T-cell (primary cell): ENCODE data around the gene EIF2S1. TPM values are rescaled to one million over a fixed set of nuclear protein-coding genes. Genes with fewer than 3 reads are reported as not detected.
A peak's percentile ranks its signal among the peaks of the same experiment; 100 is the strongest.

Experiments used
- ATAC-seq, 4 experiments: fragments of 200-7000 bp in 3 of 4; fragments of 150-1000 bp in 1 of 4; cut with Tn5 transposase; replicated peaks in 1 of 4; 1 replicate in 3 of 4; 2 replicates in 1 of 4; pipeline ENCODE4 v1.10.0; 2021; ENCODE audit warnings: moderate library complexity in 3 of 4, mild to moderate bottlenecking in 2 of 4, moderate number of reproducible peaks in 1 of 4
- CTCF ChIA-PET, 2 donors: fragments of 300-600 bp; sonication (Branson Sonifier 250); formaldehyde crosslinking; loops; one replicate each; lab custom pipeline; 2022; ENCODE audit warnings: antibody characterized with exemption in 2 of 2; lab: Charles Lee
- POLR2A ChIA-PET, 2 donors: fragments of 300-600 bp; sonication (Branson Sonifier 250); formaldehyde crosslinking; loops; one replicate each; lab custom pipeline; 2022; ENCODE audit warnings: antibody characterized with exemption in 2 of 2; lab: Charles Lee
- DNase-seq, 35 experiments: peaks; one replicate each; pipeline versions ENCODE4 v3.0.0 to v3.0.0-alpha.2; 2013 to 2023
- H3K27ac ChIP-seq: one replicate; pipeline ENCODE4 v1.5.1; 2013; ENCODE audit warnings: low read length
- H3K27me3 ChIP-seq, 2 experiments: replicated peaks in 1 of 2; 1 replicate in 1 of 2; 2 replicates in 1 of 2; pipeline versions ENCODE4 v1.6.1 to v1.7.0; 2013; ENCODE audit warnings: low read length in 1 of 2, mixed read lengths in 1 of 2; ENCODE audit not compliant: control insufficient read depth in 2 of 2, insufficient read depth in 2 of 2; ENCODE audit errors: extremely low read depth in 1 of 2
- H3K36me3 ChIP-seq, 2 donors: 1 replicate in 1 of 2; 2 replicates in 1 of 2; pipeline versions ENCODE4 v1.6.1 to v1.7.0; 2013; ENCODE audit warnings: low read length in 1 of 2; ENCODE audit not compliant: control insufficient read depth in 2 of 2, insufficient read depth in 1 of 2; ENCODE audit errors: extremely low read depth in 1 of 2
- H3K4me1 ChIP-seq, 2 experiments: 1 replicate in 1 of 2; 2 replicates in 1 of 2; pipeline versions ENCODE4 v1.6.1 to v1.7.0; 2013; ENCODE audit warnings: low read length in 2 of 2, mixed read lengths in 1 of 2; ENCODE audit not compliant: insufficient read depth in 2 of 2, control insufficient read depth in 1 of 2; ENCODE audit errors: extremely low read depth in 1 of 2
- H3K4me3 ChIP-seq, 2 donors: 1 replicate in 1 of 2; 2 replicates in 1 of 2; pipeline versions ENCODE4 v1.5.1 to v1.7.0; 2013; ENCODE audit warnings: mild to moderate bottlenecking in 2 of 2, low read length in 1 of 2, moderate library complexity in 1 of 2; ENCODE audit not compliant: control insufficient read depth in 1 of 2; ENCODE audit errors: extremely low read depth in 1 of 2
- H3K9me3 ChIP-seq: 2 replicates; pipeline ENCODE4 v1.7.0; 2013
- H3K27ac Mint-ChIP-seq, 2 donors: one replicate each; pipeline ENCODE4 v1.8.0; 2020 to 2021; ENCODE audit warnings: mild to moderate bottlenecking in 2 of 2, mixed read lengths in 2 of 2
- H3K27me3 Mint-ChIP-seq, 2 donors: one replicate each; pipeline ENCODE4 v1.8.0; 2021 to 2022; ENCODE audit warnings: mixed read lengths in 2 of 2
- H3K36me3 Mint-ChIP-seq: one replicate; pipeline ENCODE4 v1.8.0; 2021; ENCODE audit warnings: mixed read lengths
- H3K4me1 Mint-ChIP-seq, 3 donors: one replicate each; pipeline ENCODE4 v1.8.0; 2020 to 2022; ENCODE audit warnings: mixed read lengths in 3 of 3, mild to moderate bottlenecking in 1 of 3
- H3K4me3 Mint-ChIP-seq, 3 donors: one replicate each; pipeline ENCODE4 v1.8.0; 2020 to 2022; ENCODE audit warnings: mild to moderate bottlenecking in 3 of 3, mixed read lengths in 3 of 3, moderate library complexity in 3 of 3
- H3K9me3 Mint-ChIP-seq, 3 donors: one replicate each; pipeline ENCODE4 v1.8.0; 2020 to 2022; ENCODE audit warnings: mixed read lengths in 3 of 3
- WGBS: methylation state at CpG from one replicate; pipeline ENCODE4 v1.1.5; 2013; ENCODE audit warnings: missing lambda C conversion rate; ENCODE audit not compliant: insufficient coverage; 5-methylcytosine and 5-hydroxymethylcytosine counted together
- total RNA-seq, 35 experiments: library from RNA in 6 of 35; stranded (reverse) in 6 of 35; fragments of 120-200 nt in 1 of 35; gene quantifications; one replicate each; pipeline versions ENCODE4 v1.2.1 to v1.2.4 and lab custom pipeline; 2013 to 2026

The EIF2S1 gene
- total RNA-seq, 5 donors from 2014 or later (not counting 1 experiment from before 2014, with no cell fraction given), result 38.8 to 66.0 (median 57.0) TPM

DNA sequence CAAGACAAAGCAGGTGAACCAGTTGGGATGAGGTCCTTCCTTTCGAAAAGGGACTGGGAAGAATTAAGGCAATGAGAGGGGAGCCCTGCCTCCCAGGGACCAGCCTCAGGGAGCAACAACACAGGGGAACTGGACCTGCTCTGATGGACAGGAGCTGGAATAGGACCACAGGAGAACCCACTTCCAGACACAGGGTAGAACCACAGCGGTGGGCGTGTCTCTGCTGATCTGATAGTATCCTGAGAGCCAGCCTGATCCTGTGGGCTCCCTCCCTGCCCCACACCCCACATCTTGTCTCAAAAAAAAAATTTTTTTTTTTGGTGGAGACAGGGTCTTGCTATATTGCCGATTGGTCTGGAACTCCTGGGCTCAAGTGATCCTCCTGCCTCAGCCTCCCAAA, 65.5 kb downstream of the EIF2S1 start:
- DNase-seq (no peak), ATAC-seq (no peak)
- Mint-ChIP-seq H3K27me3 (peaks cover 11 to 18% of the 10 kb centered on the region in 2 donors), H3K27ac (no peak overlapping the region), H3K36me3 (no peaks in the 10 kb centered on the region), H3K4me3 (no peak overlapping the region), H3K4me1 (peaks cover 0 to 1% (median 0%) of the 10 kb centered on the region in 3 donors), H3K9me3 (no peaks in the 10 kb centered on the region)
- Histone ChIP-seq H3K9me3 (no peaks in the 10 kb centered on the region), H3K36me3 (no peaks in the 10 kb centered on the region), H3K27me3 (peaks cover 0 to 41% of the 10 kb centered on the region in 2 experiments), H3K4me3 (no peak overlapping the region), H3K27ac (no peak overlapping the region), H3K4me1 (peaks cover 0 to 8% of the 10 kb centered on the region in 2 experiments)
- CTCF ChIA-PET, result interaction anchor here (0.6 to 2.9 kb wide), 5 partner anchors 146 to 279 kb away, joined by 3 to 13 read pairs (median 6); no protein-coding TSS in a partner anchor
- POLR2A ChIA-PET, result interaction anchor here in 1 of 2 donors (0.6 kb wide), 1 partner anchor 19 kb away, joined by 3 read pairs; no protein-coding TSS in a partner anchor
- 76% methylated on average over 4 of the region's 4 CpGs for WGBS

DNA sequence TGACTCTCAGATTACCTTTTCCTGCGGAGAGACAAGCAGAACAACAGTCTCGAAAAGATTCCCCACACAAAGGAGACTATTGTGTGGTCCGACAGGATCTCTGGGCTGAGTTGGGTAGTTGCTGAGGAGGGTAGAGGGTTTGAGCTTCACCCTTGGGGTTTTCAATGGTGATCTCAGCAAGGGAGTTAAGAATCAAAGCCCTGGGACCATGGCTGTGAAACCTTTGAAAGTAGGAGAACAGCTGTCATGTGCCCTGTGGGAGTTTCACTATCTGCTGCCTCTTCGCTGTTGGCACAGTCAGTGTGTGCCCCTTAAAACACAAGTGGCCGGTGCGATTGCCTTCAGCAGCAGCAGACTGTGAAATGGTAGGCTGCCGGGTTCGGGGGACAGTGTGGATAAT, 66.0 kb downstream of the EIF2S1 start:
- no peak overlapping the region for H3K4me3 ChIP-seq
- CTCF ChIA-PET, result interaction anchor here (0.5 to 7.4 kb wide), 8 partner anchors 70 to 278 kb away, joined by 3 to 67 read pairs (median 7); partner anchors contain the start of gene RDH12 (in 1 of the 2)
- no peak overlapping the region for H3K27ac Mint-ChIP-seq
- no peak for ATAC-seq
- H3K4me1 ChIP-seq, result peaks cover 0 to 8% of the 10 kb centered on the region in 2 experiments
- H3K36me3 ChIP-seq, result no peaks in the 10 kb centered on the region
- H3K36me3 Mint-ChIP-seq, result no peaks in the 10 kb centered on the region
- H3K27ac ChIP-seq, result no peak overlapping the region
- no peak overlapping the region for H3K4me3 Mint-ChIP-seq
- peaks cover 0 to 1% (median 0%) of the 10 kb centered on the region in 3 donors for H3K4me1 Mint-ChIP-seq
- 83% methylated on average over 1 of the region's 8 CpGs for WGBS
- POLR2A ChIA-PET, result no interaction called here
- DNase-seq, result no peak
- H3K27me3 Mint-ChIP-seq, result peaks cover 11 to 18% of the 10 kb centered on the region in 2 donors
- H3K27me3 ChIP-seq, result peaks cover 0 to 41% of the 10 kb centered on the region in 2 experiments
- H3K9me3 ChIP-seq, result no peaks in the 10 kb centered on the region
- H3K9me3 Mint-ChIP-seq, result no peaks in the 10 kb centered on the region

DNA sequence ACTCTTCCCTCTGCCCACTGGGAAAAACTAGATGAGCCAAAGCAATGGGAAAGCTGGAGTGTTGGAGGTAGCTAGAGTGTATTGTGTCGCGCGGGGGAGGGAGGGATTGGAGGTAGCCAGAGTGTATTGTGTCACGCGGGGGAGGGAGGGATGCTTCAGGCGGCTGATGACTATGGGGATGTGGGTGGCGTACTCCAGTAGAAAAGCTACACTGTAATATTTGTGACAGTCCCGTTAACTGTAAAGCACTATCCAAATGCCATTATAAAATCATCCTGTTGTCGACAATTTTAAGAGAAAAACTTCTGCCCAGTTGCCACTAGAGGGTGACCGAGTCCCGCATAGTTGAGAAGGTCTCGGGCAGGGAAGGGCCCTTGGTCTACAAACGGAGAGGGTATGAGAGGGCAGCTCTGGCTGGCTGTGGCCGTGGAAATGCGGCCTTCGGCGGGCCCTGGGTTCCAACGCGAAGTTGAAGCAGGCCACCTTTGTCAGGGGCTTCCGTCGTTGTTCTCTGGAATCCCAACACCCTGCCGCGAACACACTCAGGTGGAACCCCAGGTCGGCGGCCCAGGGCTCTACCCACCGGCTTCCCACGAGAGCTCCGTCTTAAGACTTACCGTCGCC, 67.0 kb downstream of the EIF2S1 start:
- Mint-ChIP-seq H3K9me3 (no peaks in the 10 kb centered on the region), H3K36me3 (no peaks in the 10 kb centered on the region), H3K27ac (no peak overlapping the region), H3K4me1 (peaks cover 0 to 1% (median 0%) of the 10 kb centered on the region in 3 donors), H3K27me3 (peaks cover 11 to 18% of the 10 kb centered on the region in 2 donors), H3K4me3 (no peak overlapping the region)
- Histone ChIP-seq H3K36me3 (no peaks in the 10 kb centered on the region), H3K4me3 (no peak overlapping the region), H3K27me3 (peaks cover 0 to 41% of the 10 kb centered on the region in 2 experiments), H3K4me1 (peaks cover 0 to 8% of the 10 kb centered on the region in 2 experiments), H3K27ac (no peak overlapping the region), H3K9me3 (no peaks in the 10 kb centered on the region)
- ATAC-seq, result peak; percentile 86 to 91 (median 88)
- peak; percentile 53 to 86 (median 69) for DNase-seq
- ChIA-PET CTCF (interaction anchor here (0.6 to 7.4 kb wide), 27 partner anchors 11 to 286 kb away, joined by 3 to 67 read pairs (median 4); partner anchors contain the start of genes ARG2 (in 1 of the 2), PIGH (in 1 of the 2) and RDH12 (in 1 of the 2)), POLR2A (interaction anchor here in 1 of 2 donors (1.0 kb wide), 1 partner anchor 145 kb away, joined by 4 read pairs; no protein-coding TSS in a partner anchor)
- 48% methylated on average over 24 of the region's 30 CpGs for WGBS

GRCh38 chr14:67428501-67429031, 68.4 kb downstream of the EIF2S1 start:
- Mint-ChIP-seq H3K36me3 (no peaks in the 10 kb centered on the region), H3K27ac (no peak overlapping the region), H3K9me3 (no peaks in the 10 kb centered on the region), H3K4me3 (no peak overlapping the region), H3K27me3 (peaks cover 6 to 19% of the 10 kb centered on the region in 2 donors), H3K4me1 (no peaks in the 10 kb centered on the region)
- Histone ChIP-seq H3K4me3 (no peak overlapping the region), H3K27me3 (peaks cover 0 to 38% of the 10 kb centered on the region in 2 experiments), H3K9me3 (no peaks in the 10 kb centered on the region), H3K27ac (no peak overlapping the region), H3K36me3 (no peaks in the 10 kb centered on the region), H3K4me1 (peaks cover 0 to 8% of the 10 kb centered on the region in 2 experiments)
- CTCF ChIA-PET, result interaction anchor here (0.7 to 7.4 kb wide), 7 partner anchors 143 to 275 kb away, joined by 3 to 67 read pairs (median 10); no protein-coding TSS in a partner anchor
- WGBS, result 88% methylated on average over 4 of the region's 7 CpGs
- ATAC-seq (no peak), DNase-seq (no peak)
- POLR2A ChIA-PET, result interaction anchor here in 1 of 2 donors (0.6 kb wide), 1 partner anchor 273 kb away, joined by 3 read pairs; the partner anchor contains the start of gene RDH12

DNA sequence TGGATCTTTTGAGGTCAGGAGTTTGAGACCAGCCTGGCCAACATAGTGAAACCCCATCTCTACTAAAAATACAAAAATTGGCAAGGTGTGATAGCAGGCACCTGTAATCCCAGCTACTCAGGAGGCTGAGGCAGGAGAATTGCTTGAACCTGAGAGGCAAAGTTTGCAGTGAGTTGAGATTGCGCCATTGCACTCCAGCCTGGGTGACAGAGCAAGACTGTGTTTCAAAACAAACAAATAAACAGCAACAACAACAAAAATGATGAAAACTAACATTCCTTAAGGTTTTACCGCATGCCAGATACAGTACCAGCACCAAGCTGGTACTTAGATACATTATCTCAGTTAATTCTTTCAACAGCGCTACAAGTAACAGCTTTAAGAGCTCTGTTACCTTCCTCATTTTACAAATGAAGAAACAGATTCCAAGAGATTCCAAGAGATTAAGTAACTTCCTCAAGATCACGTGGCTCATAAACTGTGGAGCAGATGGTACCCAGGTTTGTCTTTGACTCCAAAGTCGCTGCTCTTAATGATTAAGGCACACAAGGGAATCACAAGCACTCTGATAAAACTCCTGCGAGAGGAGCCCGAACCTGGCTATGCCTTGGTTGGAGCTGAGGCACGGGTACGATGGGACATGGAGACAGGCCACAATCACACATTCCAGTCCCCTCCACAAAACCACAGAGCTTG, 69.5 kb downstream of the EIF2S1 start:
- ChIA-PET CTCF (interaction anchor here (0.6 to 7.4 kb wide), 3 partner anchors 142 to 285 kb away, joined by 4 to 67 read pairs (median 42); no protein-coding TSS in a partner anchor), POLR2A (interaction anchor here in 1 of 2 donors (0.7 kb wide), 1 partner anchor 479 kb away, joined by 6 read pairs; no protein-coding TSS in a partner anchor)
- H3K9me3 Mint-ChIP-seq, result no peaks in the 10 kb centered on the region

More for the DNA sequence above, 69.5 kb downstream of the EIF2S1 start:
- Histone ChIP-seq H3K27me3 (peaks cover 0 to 31% of the 10 kb centered on the region in 2 experiments), H3K27ac (no peak overlapping the region), H3K4me3 (no peak overlapping the region), H3K36me3 (no peaks in the 10 kb centered on the region), H3K9me3 (no peaks in the 10 kb centered on the region), H3K4me1 (peaks cover 0 to 8% of the 10 kb centered on the region in 2 experiments)
- Mint-ChIP-seq H3K27me3 (peaks cover 4 to 14% of the 10 kb centered on the region in 2 donors), H3K4me3 (no peak overlapping the region), H3K27ac (no peak overlapping the region), H3K36me3 (no peaks in the 10 kb centered on the region), H3K4me1 (no peaks in the 10 kb centered on the region)
- 82% methylated on average over 8 of the region's 9 CpGs for WGBS
- ATAC-seq (no peak), DNase-seq (no peak)
